SK-N-SH treated with all-trans-retinoic acid at 6 μM for 48 hours (cell line): ENCODE data around the gene CYLD.

Source experiments
- ARNTL ChIP-seq: fragments of 450-650 bp; formaldehyde crosslinking; IDR thresholded peaks from 2 replicates; pipeline ENCODE4 v1.5.0; 2020; ENCODE audit warnings: low read depth, mild to moderate bottlenecking, moderate library complexity, borderline replicate concordance
- POU6F1 ChIP-seq: fragments of 250-450 bp; sonication (Bioruptor Pico); IDR thresholded peaks from 2 replicates; pipeline ENCODE4 v1.8.0; 2021; ENCODE audit warnings: low read depth, mild to moderate bottlenecking, moderate library complexity, borderline replicate concordance
- ZFP30 ChIP-seq: fragments of 450-650 bp; formaldehyde crosslinking; IDR thresholded peaks from 2 replicates; pipeline ENCODE4 v1.5.0; 2022; ENCODE audit warnings: mild to moderate bottlenecking, moderate library complexity

- TF ChIP-seq ARNTL (CRISPR knock-in tag) (no peak), POU6F1 (no peak), ZFP30 (CRISPR knock-in tag) (no peak)
Measured at GRCh38 chr16:50816901-50817555, 75.1 kb downstream of the CYLD start.
